ENCODE data around the gene FPGS. TPM values are rescaled to one million over a fixed set of nuclear protein-coding genes. Genes with fewer than 3 reads are reported as not detected.

FPGS gene
- total RNA-seq, 2 donors from 2014 or later, result 58.4 to 80.4 TPM

DNA sequence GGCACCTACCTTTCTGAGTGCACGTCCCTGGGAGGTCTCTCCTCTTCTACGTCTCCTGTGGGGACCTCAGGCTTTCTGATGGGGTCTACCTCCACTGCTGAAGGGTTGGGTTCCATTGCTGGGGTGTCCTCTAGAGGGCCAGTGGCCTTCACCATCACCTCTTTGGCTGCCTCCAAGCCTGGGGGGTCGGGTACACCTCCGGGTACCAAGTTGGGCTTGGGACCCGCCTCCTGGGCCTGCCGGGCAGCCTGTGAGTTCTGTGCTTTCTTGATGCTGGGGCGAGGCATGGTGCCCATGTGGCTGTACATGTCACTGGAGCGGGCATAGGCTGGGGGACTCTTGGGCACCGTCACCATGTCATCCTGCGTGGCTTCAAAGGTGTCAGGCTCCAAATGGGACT lies 28.7 kb upstream of the FPGS start:
- TF ChIP-seq CTCF (IDR thresholded peaks at IDR 0.05) (no peak), POLR2A (IDR thresholded peaks at IDR 0.05) (no peak)
- ATAC-seq, result no peak
- H3K9me3 ChIP-seq, result no peaks in the 10 kb centered on the region
- H3K4me1 ChIP-seq, result peaks cover 15% of the 10 kb centered on the region
- no peak for DNase-seq
- 83 to 85% methylated on average over 7 to 10 of the region's 10 CpGs for WGBS, 2 donors
- H3K36me3 ChIP-seq (replicated peaks in 1 of 2; ENCODE audit: insufficient read depth in 1 of 2, low read depth in 2 of 2), result no peaks in the 10 kb centered on the region
- intact Hi-C loops (cut with DNase I), result no loop called here
- H3K27me3 ChIP-seq, result no peaks in the 10 kb centered on the region
- no peak overlapping the region for H3K4me3 ChIP-seq
- H3K27ac ChIP-seq, result no peak overlapping the region

- intact Hi-C loops (cut with DNase I), result loop anchor here (5.0 kb wide), 1 partner anchor 164 kb away; the partner anchor contains the start of gene STXBP1
- Histone ChIP-seq H3K4me3 (no peak overlapping the region), H3K27me3 (no peaks in the 10 kb centered on the region), H3K36me3 (replicated peaks in 1 of 2; ENCODE audit: insufficient read depth in 1 of 2, low read depth in 2 of 2) (no peaks in the 10 kb centered on the region), H3K9me3 (no peaks in the 10 kb centered on the region), H3K4me1 (peaks cover 5% of the 10 kb centered on the region), H3K27ac (peak overlapping the region in 1 of 4 donors; percentile 14)
- TF ChIP-seq POLR2A (IDR thresholded peaks at IDR 0.05) (no peak), CTCF (IDR thresholded peaks at IDR 0.05) (no peak)
- WGBS, 2 donors, result 54 to 75% methylated on average over 9 to 11 of the region's 15 CpGs
- no peak for ATAC-seq
- peak in 1 of 4 donors; percentile 59 for DNase-seq
These were observed 26.3 kb upstream of the FPGS start for GRCh38 chr9:127776195-127776923.

DNA sequence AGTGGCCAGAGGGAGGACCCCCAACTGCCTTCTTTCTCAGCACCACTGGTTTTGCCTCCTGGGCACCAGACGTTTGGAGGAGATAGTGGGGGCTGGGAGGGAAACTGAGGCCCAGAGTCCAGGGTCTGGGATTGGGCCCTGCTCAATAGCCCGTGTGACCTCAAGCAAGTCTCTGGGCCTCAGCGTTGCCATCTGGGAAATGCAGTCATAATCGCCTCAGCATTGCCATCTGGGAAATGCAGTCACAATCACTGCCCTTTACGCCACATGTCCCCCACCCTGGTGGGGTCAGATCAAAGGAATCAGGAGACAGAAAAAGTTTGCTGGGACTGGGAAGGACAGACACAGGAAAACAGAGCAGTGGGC lies 25.8 kb upstream of the FPGS start:
- ATAC-seq, result no peak
- no peaks in the 10 kb centered on the region for H3K27me3 ChIP-seq
- intact Hi-C loops (cut with DNase I), result loop anchor here (5.0 kb wide), 1 partner anchor 165 kb away; the partner anchor contains the start of gene STXBP1
- H3K4me3 ChIP-seq, result no peak overlapping the region
- H3K36me3 ChIP-seq (replicated peaks in 1 of 2; ENCODE audit: insufficient read depth in 1 of 2, low read depth in 2 of 2), result no peaks in the 10 kb centered on the region
- WGBS, 2 donors, result 25 to 59% methylated on average over 4 to 5 of the region's 5 CpGs
- peaks cover under 1% of the 10 kb centered on the region for H3K4me1 ChIP-seq
- no peak for DNase-seq
- H3K9me3 ChIP-seq, result no peaks in the 10 kb centered on the region
- H3K27ac ChIP-seq, result peak overlapping the region in 1 of 4 donors; percentile 14
- TF ChIP-seq CTCF (IDR thresholded peaks at IDR 0.05) (no peak), POLR2A (IDR thresholded peaks at IDR 0.05) (no peak)

DNA sequence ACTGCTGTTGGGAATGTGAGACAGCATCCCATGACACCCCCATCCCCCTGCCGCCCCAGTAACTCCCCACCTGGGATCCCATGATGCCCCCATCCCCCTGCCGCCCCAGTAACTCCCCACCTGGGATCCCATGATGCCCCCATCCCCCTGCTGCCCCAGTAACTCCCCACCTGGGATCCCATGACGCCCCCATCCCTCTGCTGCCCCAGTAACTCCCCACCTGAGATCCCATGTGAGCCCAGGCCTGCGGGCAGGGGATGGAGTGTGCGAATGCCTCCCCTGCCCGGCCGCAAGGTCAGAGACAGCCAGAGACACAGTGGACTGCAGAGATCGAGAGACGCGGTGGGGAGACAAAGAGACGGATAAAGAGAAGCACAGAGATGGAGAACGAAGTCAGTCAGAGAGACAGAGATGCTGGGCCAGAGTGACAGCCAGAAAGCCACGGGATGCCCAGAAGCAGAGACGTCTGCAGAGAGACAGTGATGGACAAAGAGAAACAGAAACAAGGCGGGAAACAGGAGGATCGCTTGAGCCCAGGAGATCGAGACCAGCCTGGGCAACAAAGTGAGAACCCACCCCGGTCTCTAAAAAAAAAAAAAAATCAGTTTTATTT lies 25.2 kb upstream of the FPGS start:
- DNase-seq, result no peak
- Histone ChIP-seq H3K9me3 (no peaks in the 10 kb centered on the region), H3K27me3 (no peaks in the 10 kb centered on the region), H3K4me3 (no peak overlapping the region), H3K27ac (no peak overlapping the region), H3K36me3 (replicated peaks in 1 of 2; ENCODE audit: insufficient read depth in 1 of 2, low read depth in 2 of 2) (no peaks in the 10 kb centered on the region), H3K4me1 (no peaks in the 10 kb centered on the region)
- intact Hi-C loops (cut with DNase I), result loop anchor here (5.0 kb wide), 1 partner anchor 165 kb away; the partner anchor contains the start of gene STXBP1
- WGBS, 2 donors, result 67 to 86% methylated on average over 15 to 17 of the region's 18 CpGs
- TF ChIP-seq CTCF (IDR thresholded peaks at IDR 0.05) (no peak), POLR2A (IDR thresholded peaks at IDR 0.05) (no peak)
- no peak for ATAC-seq

Data from body of pancreas (tissue), 4 donors.